HAP-1 (cell line): ENCODE results near the gene NCOR1.

ENCODE experiments used
- DNase-seq, 2 experiments: peaks; one replicate each; pipeline ENCODE4 v3.0.0-alpha.2; 2016 to 2020; ENCODE audit warnings: low spot score in 2 of 2
- H3K27me3 ChIP-seq: fragments of 250-450 bp; sonication (Bioruptor Pico); 2 replicates; pipeline ENCODE4 v1.5.1; 2020; ENCODE audit warnings: low read depth, mild to moderate bottlenecking, moderate library complexity
- H3K36me3 ChIP-seq: fragments of 250-450 bp; sonication (Bioruptor Pico); replicated peaks from 2 replicates; pipeline ENCODE4 v1.5.1; 2020; ENCODE audit warnings: mild to moderate bottlenecking
- H3K4me1 ChIP-seq: fragments of 250-450 bp; sonication (Bioruptor Pico); 2 replicates; pipeline ENCODE4 v1.5.1; 2020; ENCODE audit warnings: mild to moderate bottlenecking
- H3K4me3 ChIP-seq: fragments of 250-450 bp; sonication (Bioruptor Pico); 2 replicates; pipeline ENCODE4 v1.5.1; 2020; ENCODE audit warnings: mild to moderate bottlenecking, moderate library complexity
- H3K9me3 ChIP-seq: fragments of 250-450 bp; sonication (Bioruptor Pico); 2 replicates; pipeline ENCODE4 v1.5.1; 2020; ENCODE audit warnings: mild to moderate bottlenecking, moderate library complexity
- in situ Hi-C: fragments of 300-500 bp; cut with MboI; formaldehyde crosslinking; loops from 3 replicates; pipeline ENCODE4 v1.14.3; 2020; ENCODE audit warnings: low sequenced_read_pairs, inconsistent platforms, mixed read lengths

NCOR1 gene

DNA sequence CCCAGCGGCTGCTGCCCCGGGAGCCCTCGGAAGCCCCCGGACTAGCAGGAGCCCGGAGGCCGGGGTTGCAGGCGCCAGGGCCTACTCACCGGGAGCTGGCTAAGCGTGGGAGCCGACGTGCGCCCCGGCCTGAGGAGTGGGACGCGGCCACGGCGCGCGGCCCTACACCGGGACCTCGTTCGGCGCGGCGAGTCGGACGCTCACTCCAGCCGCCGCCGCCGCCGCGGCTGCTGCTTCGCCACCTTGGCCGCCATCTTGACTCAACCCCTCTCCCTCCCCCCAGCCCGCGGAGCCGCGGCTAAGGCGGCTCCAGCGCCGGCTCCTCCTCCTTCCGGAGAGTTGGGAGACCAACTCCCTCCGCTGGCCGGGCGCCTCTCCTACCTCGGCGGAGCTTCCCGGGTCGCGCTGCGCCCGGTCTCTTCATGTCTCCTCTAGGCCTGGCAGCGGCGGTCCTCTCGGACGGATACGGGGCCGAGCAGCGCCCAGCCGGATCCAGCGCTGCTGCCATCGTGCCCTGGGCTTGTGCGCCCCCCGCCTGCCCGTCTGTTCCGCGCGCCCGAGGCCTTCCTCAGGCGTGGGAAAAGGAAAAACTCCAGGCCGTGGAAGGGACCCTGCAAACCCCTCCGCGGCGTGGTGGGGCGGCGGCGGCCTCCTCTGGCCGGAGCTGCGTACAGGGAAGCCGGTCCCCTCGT is at the start of gene NCOR1:
Gene NCOR1, minus strand, starts transcription at position 262 of the 692 bp plus-strand sequence. CDS start 20,965 bp downstream, outside the sequence.
- DNase-seq: peak; percentile 85 to 95
- H3K36me3 ChIP-seq: no peaks in the 10 kb centered on the region; the same call in none of the 2 replicates
- no peaks in the 10 kb centered on the region for H3K9me3 ChIP-seq
- no peaks in the 10 kb centered on the region for H3K27me3 ChIP-seq
- H3K4me1 ChIP-seq: peaks cover 15% of the 10 kb centered on the region
- H3K4me3 ChIP-seq: peak within 1 kb of the TSS; percentile 92
- in situ Hi-C loops: no loop called here

DNA sequence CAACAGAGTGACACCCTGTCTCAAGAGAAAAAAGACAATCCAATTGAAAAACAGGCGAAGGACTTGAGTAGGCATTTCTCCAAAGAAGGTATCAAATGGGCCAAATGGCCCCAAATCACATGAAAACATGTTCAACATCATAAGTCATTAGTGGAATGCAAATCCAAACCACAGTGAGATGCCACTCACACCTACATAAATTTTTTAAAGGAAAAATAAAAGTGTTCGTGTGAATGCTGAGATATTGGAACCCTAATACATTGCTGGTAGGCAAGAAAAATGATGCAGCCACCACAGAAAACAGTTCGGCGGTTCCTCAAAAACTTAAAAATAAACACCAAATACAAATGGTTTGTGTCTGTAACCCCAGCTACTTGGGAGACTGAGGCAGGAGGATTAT is 46.9 kb upstream of the NCOR1 start:
- in situ Hi-C loops: no loop called here
- no peak for DNase-seq

GRCh38 chr17:16261049-16261448 is 45.7 kb upstream of the NCOR1 start:
- H3K4me1 ChIP-seq: no peaks in the 10 kb centered on the region
- in situ Hi-C loops: no loop called here
- H3K4me3 ChIP-seq: no peak overlapping the region
- DNase-seq: no peak
- H3K27me3 ChIP-seq: no peaks in the 10 kb centered on the region
- H3K9me3 ChIP-seq: no peaks in the 10 kb centered on the region
- H3K36me3 ChIP-seq: no peaks in the 10 kb centered on the region; the same call in 1 of the 2 replicates

More for the DNA sequence above, 46.9 kb upstream of the NCOR1 start:
- no peaks in the 10 kb centered on the region for H3K9me3 ChIP-seq
- H3K27me3 ChIP-seq: no peaks in the 10 kb centered on the region
- H3K4me3 ChIP-seq: no peak overlapping the region
- no peaks in the 10 kb centered on the region for H3K4me1 ChIP-seq
- no peaks in the 10 kb centered on the region; the same call in 1 of the 2 replicates for H3K36me3 ChIP-seq

DNA sequence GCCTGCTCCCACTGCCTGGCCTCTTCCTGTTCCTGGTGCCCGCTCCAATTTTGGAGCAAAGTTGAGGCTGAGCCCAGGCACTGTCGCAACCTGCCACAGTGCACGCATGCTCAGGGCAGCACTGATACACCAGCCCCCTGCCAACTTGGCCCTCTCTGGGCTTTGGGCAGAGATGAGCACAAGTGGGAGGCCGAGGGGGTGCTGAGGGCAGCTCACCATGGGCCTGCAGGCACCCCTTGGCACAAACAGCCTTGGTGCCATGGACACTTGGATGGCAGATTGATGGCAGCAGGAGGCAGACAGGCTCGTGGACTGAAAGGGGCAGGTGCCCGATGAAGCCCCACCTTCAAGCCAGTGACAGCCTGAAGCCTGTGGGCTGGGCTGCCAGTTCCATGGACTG is 44.6 kb upstream of the NCOR1 start:
- in situ Hi-C loops: no loop called here
- no peak for DNase-seq
- no peak overlapping the region for H3K4me3 ChIP-seq

GRCh38 chr17:16258901-16259300 is 43.6 kb upstream of the NCOR1 start:
- no peaks in the 10 kb centered on the region for H3K9me3 ChIP-seq
- H3K4me3 ChIP-seq: no peak overlapping the region
- no peaks in the 10 kb centered on the region; the same call in 1 of the 2 replicates for H3K36me3 ChIP-seq
- peaks cover 10% of the 10 kb centered on the region for H3K4me1 ChIP-seq
- H3K27me3 ChIP-seq: no peaks in the 10 kb centered on the region
- no peak for DNase-seq
- in situ Hi-C loops: no loop called here

More for the DNA sequence above, 44.6 kb upstream of the NCOR1 start:
- Histone ChIP-seq H3K4me1 (peaks cover 8% of the 10 kb centered on the region), H3K36me3 (no peaks in the 10 kb centered on the region; the same call in 1 of the 2 replicates), H3K27me3 (no peaks in the 10 kb centered on the region), H3K9me3 (no peaks in the 10 kb centered on the region)

DNA sequence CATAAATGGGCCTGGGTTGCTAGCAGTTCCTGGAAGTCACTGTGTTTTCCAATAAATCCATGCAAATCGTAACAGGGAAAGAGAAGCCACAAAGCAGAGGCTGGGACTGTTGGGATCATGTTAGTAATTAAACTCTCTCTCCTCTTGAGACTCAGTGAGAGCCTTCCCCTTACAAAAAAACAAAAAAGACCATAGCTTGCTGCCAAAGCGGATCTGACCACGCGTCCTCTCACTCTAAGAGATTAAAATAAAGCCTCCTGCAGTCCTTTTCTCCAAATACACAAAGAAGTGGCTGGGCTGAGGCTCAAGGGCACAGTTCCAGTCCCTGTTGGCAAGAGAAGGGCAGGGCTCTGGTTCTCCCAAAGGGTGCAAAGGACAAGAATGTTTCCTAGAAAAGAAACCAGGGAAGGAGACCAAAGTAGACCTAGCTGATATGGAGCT is 40.2 kb upstream of the NCOR1 start:
- DNase-seq: peak; percentile 57 to 59
- H3K4me1 ChIP-seq: peaks cover 13% of the 10 kb centered on the region
- H3K36me3 ChIP-seq: no peaks in the 10 kb centered on the region; the same call in 1 of the 2 replicates
- no peaks in the 10 kb centered on the region for H3K27me3 ChIP-seq
- no peaks in the 10 kb centered on the region for H3K9me3 ChIP-seq
- H3K4me3 ChIP-seq: no peak overlapping the region
- in situ Hi-C loops: no loop called here

GRCh38 chr17:16254773-16255400 is 39.6 kb upstream of the NCOR1 start:
- in situ Hi-C loops: no loop called here
- no peak overlapping the region for H3K4me3 ChIP-seq
- no peaks in the 10 kb centered on the region for H3K27me3 ChIP-seq
- no peaks in the 10 kb centered on the region for H3K9me3 ChIP-seq
- H3K36me3 ChIP-seq: no peaks in the 10 kb centered on the region
- DNase-seq: no peak
- peaks cover 19% of the 10 kb centered on the region for H3K4me1 ChIP-seq

- in situ Hi-C loops: no loop called here
- H3K4me3 ChIP-seq: no peak overlapping the region
- H3K27me3 ChIP-seq: no peaks in the 10 kb centered on the region
- no peaks in the 10 kb centered on the region; the same call in 1 of the 2 replicates for H3K36me3 ChIP-seq
- peaks cover 19% of the 10 kb centered on the region for H3K4me1 ChIP-seq
- H3K9me3 ChIP-seq: no peaks in the 10 kb centered on the region
- DNase-seq: no peak
These were observed 36.2 kb upstream of the NCOR1 start for GRCh38 chr17:16251556-16251955.

GRCh38 chr17:16251043-16251442 is 35.7 kb upstream of the NCOR1 start:
- Histone ChIP-seq H3K36me3 (no peaks in the 10 kb centered on the region; the same call in 1 of the 2 replicates), H3K4me1 (peaks cover 19% of the 10 kb centered on the region), H3K27me3 (no peaks in the 10 kb centered on the region), H3K4me3 (no peak overlapping the region), H3K9me3 (no peaks in the 10 kb centered on the region)
- in situ Hi-C loops: no loop called here
- no peak for DNase-seq

- H3K4me3 ChIP-seq: no peak overlapping the region
- H3K27me3 ChIP-seq: no peaks in the 10 kb centered on the region
- in situ Hi-C loops: no loop called here
- no peaks in the 10 kb centered on the region; the same call in 1 of the 2 replicates for H3K36me3 ChIP-seq
- peaks cover 15% of the 10 kb centered on the region for H3K4me1 ChIP-seq
- H3K9me3 ChIP-seq: no peaks in the 10 kb centered on the region
- DNase-seq: no peak
These were observed 35.3 kb upstream of the NCOR1 start for GRCh38 chr17:16250635-16251034.

GRCh38 chr17:16247586-16247984 is 32.3 kb upstream of the NCOR1 start:
- H3K9me3 ChIP-seq: no peaks in the 10 kb centered on the region
- H3K4me3 ChIP-seq: no peak overlapping the region
- H3K27me3 ChIP-seq: no peaks in the 10 kb centered on the region
- no peak for DNase-seq
- no peaks in the 10 kb centered on the region; the same call in 1 of the 2 replicates for H3K36me3 ChIP-seq
- in situ Hi-C loops: no loop called here
- peaks cover 8% of the 10 kb centered on the region for H3K4me1 ChIP-seq

DNA sequence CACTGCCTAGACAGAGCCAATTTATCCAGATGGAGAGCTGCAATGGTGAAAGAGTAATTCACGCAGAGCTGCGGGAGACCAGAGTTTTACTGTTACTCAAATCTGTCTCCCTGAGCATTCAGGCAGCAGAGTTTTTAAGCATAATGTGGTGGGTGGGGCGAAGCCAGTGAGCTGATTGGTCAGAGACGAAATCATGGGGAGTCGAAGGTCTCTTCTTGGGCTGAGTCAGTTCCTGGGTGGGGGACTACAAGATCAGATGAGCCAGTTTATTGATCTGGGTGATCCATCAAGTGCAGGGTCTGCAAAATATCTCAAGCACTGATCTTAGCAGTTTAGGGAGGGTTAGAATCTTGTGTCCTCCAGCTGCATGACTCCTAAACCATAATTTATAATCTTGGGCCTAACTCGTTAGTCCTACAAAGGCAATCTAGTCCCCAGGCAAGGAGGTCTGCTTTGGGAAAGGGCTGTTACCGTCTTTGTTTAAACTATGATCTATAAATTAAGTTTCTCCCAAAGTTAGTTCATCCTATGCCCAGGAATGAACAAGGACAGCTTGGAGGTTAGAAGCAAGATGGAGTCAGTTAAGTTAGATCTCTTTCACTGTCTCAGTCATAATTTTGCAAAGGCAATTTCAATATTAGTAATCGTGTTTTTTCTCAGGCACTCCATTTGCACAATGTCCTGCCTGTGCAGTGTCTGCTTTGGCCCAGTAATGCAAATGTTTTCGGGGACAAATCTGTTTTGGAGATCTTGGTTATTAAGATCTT is 28.6 kb upstream of the NCOR1 start:
- no peak for DNase-seq
- no peaks in the 10 kb centered on the region for H3K4me1 ChIP-seq

DNA sequence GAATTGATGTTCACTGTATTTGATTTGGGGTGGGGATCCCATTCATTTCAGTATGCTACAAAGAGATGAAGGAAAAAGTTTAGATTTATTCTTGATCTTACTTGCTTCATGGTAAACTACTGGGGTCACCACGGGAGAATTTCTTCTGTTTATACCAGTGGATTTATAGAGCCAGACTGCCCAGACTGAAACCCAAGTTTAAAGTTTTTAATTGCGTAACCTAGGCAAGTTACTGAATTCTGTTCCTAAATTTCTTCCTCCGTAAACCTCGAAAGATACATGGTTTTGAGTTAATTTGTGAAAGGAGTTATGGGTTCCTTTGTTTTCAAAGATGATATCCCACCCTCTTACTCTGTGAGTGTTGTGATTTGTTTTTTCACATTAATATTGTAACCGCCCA is 28.1 kb upstream of the NCOR1 start:
- in situ Hi-C loops: no loop called here
- Histone ChIP-seq H3K36me3 (no peaks in the 10 kb centered on the region; the same call in 1 of the 2 replicates), H3K4me3 (no peak overlapping the region), H3K9me3 (no peaks in the 10 kb centered on the region), H3K27me3 (no peaks in the 10 kb centered on the region), H3K4me1 (no peaks in the 10 kb centered on the region)
- DNase-seq: no peak

More for the DNA sequence above, 28.6 kb upstream of the NCOR1 start:
- Histone ChIP-seq H3K36me3 (no peaks in the 10 kb centered on the region; the same call in 1 of the 2 replicates), H3K27me3 (no peaks in the 10 kb centered on the region), H3K4me3 (no peak overlapping the region), H3K9me3 (no peaks in the 10 kb centered on the region)
- in situ Hi-C loops: no loop called here
